NCI-H146 (cell line): ENCODE data around the gene TBC1D10B.
A peak's percentile ranks its signal among the peaks of the same experiment; 100 is the strongest.
"Not testable (repeated sequence)": the region's sequence is repeated elsewhere in the genome, so short reads cannot be mapped to it uniquely, and the experiment has no call there.

ENCODE experiments used
- DNase-seq: peaks from one replicate; lab custom pipeline; 2025; lab: John Stamatoyannopoulos, UW

The TBC1D10B gene

GRCh38 chr16:30397776-30398660 is 27.7 kb upstream of the TBC1D10B start:
- DNase-seq, result no peak

- DNase-seq, result no peak
These were observed 26.8 kb upstream of the TBC1D10B start for GRCh38 chr16:30397056-30397455.

GRCh38 chr16:30396627-30397026 is 26.3 kb upstream of the TBC1D10B start:
- not testable (repeated sequence) for DNase-seq

- peak; percentile 68 for DNase-seq
These were observed 25.8 kb upstream of the TBC1D10B start for GRCh38 chr16:30395992-30396585.

GRCh38 chr16:30395155-30395991 is 25.1 kb upstream of the TBC1D10B start, which contains the start of gene ZNF48:
Gene ZNF48, plus strand, starts transcription at chr16:30395420. Its CDS starts 375 bp downstream, at chr16:30395795.
- peak; percentile 98 for DNase-seq

- peak; percentile 65 for DNase-seq
These were observed 24.4 kb upstream of the TBC1D10B start for GRCh38 chr16:30394592-30395154.

GRCh38 chr16:30383521-30383920 is 13.2 kb upstream of the TBC1D10B start:
- DNase-seq, result no peak

GRCh38 chr16:30382111-30382881 is 12.0 kb upstream of the TBC1D10B start, which contains the start of gene SEPTIN1:
Gene SEPTIN1, minus strand, starts transcription at chr16:30382561. Its CDS starts 19 bp downstream, at chr16:30382542.
- no peak for DNase-seq

GRCh38 chr16:30381291-30382041 is 11.2 kb upstream of the TBC1D10B start:
- DNase-seq, result no peak

GRCh38 chr16:30380803-30381208 is 10.5 kb upstream of the TBC1D10B start:
- no peak for DNase-seq

- no peak for DNase-seq
These were observed 9.9 kb upstream of the TBC1D10B start for GRCh38 chr16:30380072-30380802.

GRCh38 chr16:30379158-30379783 is 9.0 kb upstream of the TBC1D10B start:
- no peak for DNase-seq

GRCh38 chr16:30378236-30379157 is 8.2 kb upstream of the TBC1D10B start:
- peak; percentile 99 for DNase-seq

- peak; percentile 94 for DNase-seq
These were observed 7.5 kb upstream of the TBC1D10B start for GRCh38 chr16:30377812-30378235.

- DNase-seq, result no peak
These were observed 6.9 kb upstream of the TBC1D10B start for GRCh38 chr16:30377050-30377811.

- DNase-seq, result no peak
These were observed 6.2 kb upstream of the TBC1D10B start for GRCh38 chr16:30376461-30376902.

- no peak for DNase-seq
These were observed 5.6 kb upstream of the TBC1D10B start for GRCh38 chr16:30375864-30376263.
